HepG2 (cell line): ENCODE data around the gene CLEC3A. TPM values are rescaled to one million over a fixed set of nuclear protein-coding genes. Genes with fewer than 3 reads are reported as not detected.

Source experiments
- ATAC-seq: fragments of 200-7000 bp; cut with Tn5 transposase; 3 replicates; pipeline ENCODE4 v1.9.1; 2020; ENCODE audit warnings: mild to moderate bottlenecking, moderate library complexity
- BruUV-seq: library from RNA; stranded (reverse); fragments of 400-500 nt; replicated peaks from 2 replicates; lab custom pipeline; 2021; lab: Mats Ljungman, UMichigan
- CTCF ChIA-PET: fragments of 300-600 bp; formaldehyde crosslinking; extraction: SDS; loops from one replicate; lab custom pipeline; 2021; ENCODE audit warnings: low total read pairs, inconsistent platforms, low intra/inter-chr PET ratio; lab: Yijun Ruan, JAX
- POLR2A ChIA-PET: fragments of 350-600 bp; sonication (Branson Sonifier 250); formaldehyde crosslinking; loops from one replicate; lab custom pipeline; 2020; ENCODE audit warnings: antibody characterized with exemption, inconsistent platforms; lab: Yijun Ruan, JAX
- DNase-seq: peaks from one replicate; pipeline ENCODE4 v3.0.0-alpha.2; 2015; ENCODE audit warnings: low spot score
- FAIRE-seq: peaks from 3 replicates; lab custom pipeline; 2011; peaks lifted over from hg19 to GRCh38; lab: Jason Lieb, UNC
- H2AFZ ChIP-seq: one replicate; pipeline ENCODE4 v1.6.1; 2011; ENCODE audit warnings: low read length, inconsistent platforms
- H3K27ac ChIP-seq: fragments of 300-600 bp; 3 replicates; pipeline ENCODE4 v1.8.0; 2011; ENCODE audit warnings: mixed run types, mild to moderate bottlenecking, mixed read lengths, low read length, inconsistent platforms; ENCODE audit not compliant: insufficient read depth; ENCODE audit errors: extremely low read length
- H3K27me3 ChIP-seq, 2 experiments: fragments of 200-600 bp in 1 of 2; 2 replicates in 1 of 2; 3 replicates in 1 of 2; pipeline versions ENCODE4 v1.6.0 to v1.8.0; 2011; ENCODE audit warnings: low read length in 2 of 2, mild to moderate bottlenecking in 2 of 2, moderate library complexity in 2 of 2, inconsistent platforms in 1 of 2; ENCODE audit not compliant: insufficient read depth in 2 of 2, control insufficient read depth in 1 of 2
- H3K36me3 ChIP-seq, 2 experiments: fragments of 200-600 bp in 1 of 2; replicated peaks in 1 of 2; 2 replicates in 1 of 2; 3 replicates in 1 of 2; pipeline versions ENCODE4 v1.5.1 to v1.8.0; 2011; ENCODE audit warnings: low read length in 2 of 2, inconsistent platforms in 1 of 2; ENCODE audit not compliant: insufficient read depth in 2 of 2, control insufficient read depth in 1 of 2
- H3K4me1 ChIP-seq: 2 replicates; pipeline ENCODE4 v1.5.1; 2012; ENCODE audit warnings: low read length, inconsistent platforms; ENCODE audit not compliant: insufficient read depth
- H3K4me2 ChIP-seq: 2 replicates; pipeline ENCODE4 v1.6.0; 2011; ENCODE audit warnings: low read depth, low read length, inconsistent platforms
- H3K4me3 ChIP-seq, 3 experiments: fragments of 200-600 bp in 1 of 3; sonication (generic), shearing (Covaris generic) in 1 of 3; replicated peaks in 1 of 3; 2 replicates each; pipeline ENCODE4 v1.5.1; 2011 to 2016; ENCODE audit warnings: low read length in 3 of 3, inconsistent platforms in 2 of 3, low read depth in 2 of 3, mild to moderate bottlenecking in 2 of 3, control low read depth in 1 of 3, mixed read lengths in 1 of 3; ENCODE audit not compliant: insufficient read depth in 1 of 3
- H3K79me2 ChIP-seq: one replicate; pipeline ENCODE4 v1.6.1; 2011; ENCODE audit warnings: low read length, inconsistent platforms; ENCODE audit not compliant: insufficient read depth
- H3K9ac ChIP-seq: 2 replicates; pipeline ENCODE4 v1.6.0; 2011; ENCODE audit warnings: mild to moderate bottlenecking, low read depth, low read length, inconsistent platforms; ENCODE audit not compliant: insufficient read depth
- H3K9me3 ChIP-seq: 2 replicates; pipeline ENCODE4 v1.5.1; 2012; ENCODE audit warnings: mild to moderate bottlenecking, low read length
- H4K20me1 ChIP-seq: 2 replicates; pipeline ENCODE4 v1.6.0; 2011; ENCODE audit warnings: inconsistent platforms, mild to moderate bottlenecking, low read length, moderate library complexity; ENCODE audit not compliant: insufficient read depth
- FLYWCH1 ChIP-seq: sonication (generic); formaldehyde crosslinking; IDR thresholded peaks from 2 replicates; pipeline ENCODE4 v1.8.1; 2023; ENCODE audit warnings: mild to moderate bottlenecking, missing genetic modification reagents
- GMEB2 ChIP-seq: IDR thresholded peaks from 2 replicates; pipeline ENCODE4 v1.6.1; 2016; ENCODE audit warnings: missing biosample characterization, missing genetic modification reagents, low read depth
- MEIS1 ChIP-seq: sonication (generic); formaldehyde crosslinking; IDR thresholded peaks from 2 replicates; pipeline ENCODE4 v1.9.0; 2021; ENCODE audit warnings: mild to moderate bottlenecking, missing genetic modification reagents, moderate library complexity, borderline replicate concordance
- RFX3 ChIP-seq: IDR thresholded peaks from 2 replicates; pipeline ENCODE4 v1.6.1; 2016; ENCODE audit warnings: missing biosample characterization, missing genetic modification reagents
- SETDB1 ChIP-seq: sonication (generic); formaldehyde crosslinking; IDR thresholded peaks from 2 replicates; pipeline ENCODE4 v1.5.1; 2020; ENCODE audit warnings: missing genetic modification reagents, mild to moderate bottlenecking, borderline replicate concordance
- SRSF1 ChIP-seq: fragments of 200-400 bp; formaldehyde crosslinking; optimal IDR thresholded peaks from 2 replicates; pipeline ENCODE3; 2017; ENCODE audit warnings: mild to moderate bottlenecking, low read depth, low read length, moderate library complexity
- ZFP91 ChIP-seq: sonication (generic); formaldehyde crosslinking; IDR thresholded peaks from 2 replicates; pipeline ENCODE4 v1.9.0; 2022; ENCODE audit warnings: missing genetic modification reagents, mild to moderate bottlenecking, borderline replicate concordance
- ZNF124 ChIP-seq: sonication (generic); formaldehyde crosslinking; IDR thresholded peaks from 2 replicates; pipeline ENCODE4 v1.4.0; 2020; ENCODE audit warnings: missing genetic modification reagents
- ZNF510 ChIP-seq: sonication (generic); formaldehyde crosslinking; IDR thresholded peaks from 2 replicates; pipeline ENCODE4 v1.4.0; 2020; ENCODE audit warnings: low read depth, mild to moderate bottlenecking, missing genetic modification reagents
- ZNF660 ChIP-seq: sonication (generic); formaldehyde crosslinking; IDR thresholded peaks from 2 replicates; pipeline ENCODE4 v1.5.1; 2020; ENCODE audit warnings: mild to moderate bottlenecking, low read depth, missing genetic modification reagents, borderline replicate concordance
- ZNF878 ChIP-seq: sonication (generic); formaldehyde crosslinking; IDR thresholded peaks from 2 replicates; pipeline ENCODE4 v1.8.1; 2023; ENCODE audit warnings: mild to moderate bottlenecking, missing genetic modification reagents, moderate library complexity
- whole genome bisulfite sequencing: methylation state at CpG from one replicate; pipeline ENCODE4 v1.1.6; 2017; ENCODE audit warnings: low lambda C conversion rate; 5-methylcytosine and 5-hydroxymethylcytosine counted together
- in situ Hi-C: cut with HindIII; loops from 2 replicates; pipeline ENCODE4 v1.10.0; 2017; ENCODE audit warnings: low pct_unique_long_range_greater_than_20kb; ENCODE audit not compliant: extremely low pct_ligation_motif_present
- intact Hi-C: fragments of 100-400 bp; cut with micrococcal nuclease; formaldehyde crosslinking; loops from one replicate; pipeline ENCODE4 v1.10.0; 2022; ENCODE audit not compliant: unreplicated experiment
- polyA plus RNA-seq, 8 experiments: library from polyadenylated mRNA; depleted of rRNA in 3 of 8; stranded (reverse) in 7 of 8; unstranded in 1 of 8; fragments of >200 nt; fragmentation: Illumina TruSeq in 4 of 8; extraction: Trizol in 4 of 8; gene quantifications; 2 replicates each; pipeline versions ENCODE4 v1.2.1 to v1.2.3, GENCODE V29; 2011 to 2016; ENCODE audit warnings: low read depth in 4 of 8, missing spikeins in 1 of 8, mixed read lengths in 1 of 8; ENCODE audit not compliant: insufficient read depth in 1 of 8
- total RNA-seq, 5 experiments: library from RNA; depleted of rRNA; stranded (reverse); fragments of >200 nt; fragmentation: Illumina TruSeq; extraction: Trizol; gene quantifications; 2 replicates each; pipeline ENCODE4 v1.2.3, GENCODE V29; 2016; ENCODE audit warnings: low read depth in 1 of 5
- TF ChIP-seq, protein P1 (sequence below): sonication (generic); formaldehyde crosslinking; IDR thresholded peaks from 2 replicates; pipeline ENCODE4 v1.8.1; 2023; ENCODE audit warnings: missing genetic modification reagents, inconsistent platforms, borderline replicate concordance
- TF ChIP-seq, protein P2 (sequence below): sonication (generic); formaldehyde crosslinking; IDR thresholded peaks from 2 replicates; pipeline ENCODE4 v1.8.0; 2022; ENCODE audit warnings: low read depth, missing genetic modification reagents

CLEC3A gene
- total and polyA plus RNA-seq, 2 of the 13 experiments (the other 11 are each of a cell fraction or from before 2014, with no cell fraction given) = not detected

DNA sequence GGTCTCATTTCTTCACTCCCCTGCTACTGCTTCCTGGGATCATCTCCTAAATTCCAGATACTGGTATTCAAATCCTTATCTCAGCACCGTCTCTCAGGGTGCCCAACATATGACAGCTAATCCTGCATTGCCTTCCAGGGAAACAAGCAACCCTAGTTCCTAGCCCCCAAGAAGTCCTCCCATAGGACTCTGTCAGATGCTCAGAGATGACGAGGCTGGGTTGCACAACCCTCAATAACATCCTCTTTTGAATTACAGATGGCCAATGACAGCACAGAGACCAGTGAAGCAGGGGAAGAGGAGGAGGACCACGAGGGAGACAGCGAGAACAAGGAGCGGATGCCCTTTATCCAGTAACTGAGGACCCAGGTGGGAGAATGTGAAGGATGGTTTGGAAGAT, 45.0 kb upstream of the CLEC3A start:
- H3K4me2 ChIP-seq = no peak overlapping the region
- H3K4me1 ChIP-seq = no peaks in the 10 kb centered on the region
- intact Hi-C loops = no loop called here
- WGBS = 9% methylated on average over 5 of the region's 5 CpGs
- H3K4me3 ChIP-seq = no peak overlapping the region
- BruUV-seq = no TSS peak
- H3K9me3 ChIP-seq = no peaks in the 10 kb centered on the region
- no peaks in the 10 kb centered on the region for H4K20me1 ChIP-seq
- FAIRE-seq (no peak), DNase-seq (no peak), ATAC-seq (no peak)
- no peak overlapping the region for H3K27ac ChIP-seq
- no peaks in the 10 kb centered on the region for H3K79me2 ChIP-seq
- in situ Hi-C loops = no loop called here
- no peak overlapping the region for H2AFZ ChIP-seq
- peaks cover 0 to 16% of the 10 kb centered on the region in 2 experiments; a peak in 2 of 5 replicates for H3K27me3 ChIP-seq
- ChIA-PET CTCF (no interaction called here), POLR2A (no interaction called here)
- H3K36me3 ChIP-seq = no peaks in the 10 kb centered on the region
- TF ChIP-seq ZFP91 (CRISPR knock-in tag) (no peak), FLYWCH1 (CRISPR knock-in tag) (no peak), ZNF124 (CRISPR knock-in tag) (no peak), SETDB1 (CRISPR knock-in tag) (no peak)
- TF ChIP-seq, protein P1, sequence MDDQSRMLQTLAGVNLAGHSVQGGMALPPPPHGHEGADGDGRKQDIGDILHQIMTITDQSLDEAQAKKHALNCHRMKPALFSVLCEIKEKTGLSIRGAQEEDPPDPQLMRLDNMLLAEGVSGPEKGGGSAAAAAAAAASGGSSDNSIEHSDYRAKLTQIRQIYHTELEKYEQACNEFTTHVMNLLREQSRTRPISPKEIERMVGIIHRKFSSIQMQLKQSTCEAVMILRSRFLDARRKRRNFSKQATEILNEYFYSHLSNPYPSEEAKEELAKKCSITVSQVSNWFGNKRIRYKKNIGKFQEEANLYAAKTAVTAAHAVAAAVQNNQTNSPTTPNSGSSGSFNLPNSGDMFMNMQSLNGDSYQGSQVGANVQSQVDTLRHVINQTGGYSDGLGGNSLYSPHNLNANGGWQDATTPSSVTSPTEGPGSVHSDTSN (CRISPR knock-in tag) = no peak
- no peak overlapping the region for H3K9ac ChIP-seq

DNA sequence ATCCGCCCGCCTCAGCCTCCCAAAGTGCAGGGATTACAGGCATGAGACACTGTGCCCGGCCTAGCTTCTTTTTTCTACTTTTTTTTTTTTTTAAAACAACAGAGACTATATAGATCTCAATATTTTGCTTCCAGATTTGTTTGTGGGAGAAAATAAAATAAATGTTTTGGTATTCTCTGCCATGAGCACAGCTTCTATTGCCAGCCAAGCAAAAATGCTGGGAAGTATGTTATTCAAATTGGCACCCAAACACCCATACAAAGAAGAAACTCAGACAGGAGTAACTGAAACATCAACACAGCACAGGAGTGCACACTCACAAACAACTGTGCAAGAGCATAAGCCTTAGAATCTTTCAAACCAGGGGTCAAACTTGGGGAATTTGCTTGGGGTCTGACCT, 37.2 kb upstream of the CLEC3A start:
- Histone ChIP-seq H2AFZ (no peak overlapping the region), H3K36me3 (no peaks in the 10 kb centered on the region), H4K20me1 (no peaks in the 10 kb centered on the region), H3K27me3 (peaks cover 0 to 14% of the 10 kb centered on the region in 2 experiments; a peak in 2 of 5 replicates), H3K27ac (no peak overlapping the region), H3K4me1 (no peaks in the 10 kb centered on the region), H3K9me3 (no peaks in the 10 kb centered on the region), H3K4me3 (no peak overlapping the region), H3K9ac (no peak overlapping the region), H3K4me2 (no peak overlapping the region), H3K79me2 (no peaks in the 10 kb centered on the region)
- POLR2A ChIA-PET = no interaction called here
- DNase-seq (no peak), ATAC-seq (no peak), FAIRE-seq (no peak)
- BruUV-seq = no TSS peak
- CTCF ChIA-PET = no interaction called here
- in situ Hi-C loops (no loop called here), intact Hi-C loops (no loop called here)
- WGBS = 3% methylated on average over 3 of the region's 3 CpGs
- no peak for TF ChIP-seq MEIS1 (CRISPR knock-in tag)
- TF ChIP-seq RFX3 (CRISPR knock-in tag) = no peak
- no peak for TF ChIP-seq ZNF510 (CRISPR knock-in tag)
- no peak for TF ChIP-seq ZNF878
- TF ChIP-seq, protein P2, sequence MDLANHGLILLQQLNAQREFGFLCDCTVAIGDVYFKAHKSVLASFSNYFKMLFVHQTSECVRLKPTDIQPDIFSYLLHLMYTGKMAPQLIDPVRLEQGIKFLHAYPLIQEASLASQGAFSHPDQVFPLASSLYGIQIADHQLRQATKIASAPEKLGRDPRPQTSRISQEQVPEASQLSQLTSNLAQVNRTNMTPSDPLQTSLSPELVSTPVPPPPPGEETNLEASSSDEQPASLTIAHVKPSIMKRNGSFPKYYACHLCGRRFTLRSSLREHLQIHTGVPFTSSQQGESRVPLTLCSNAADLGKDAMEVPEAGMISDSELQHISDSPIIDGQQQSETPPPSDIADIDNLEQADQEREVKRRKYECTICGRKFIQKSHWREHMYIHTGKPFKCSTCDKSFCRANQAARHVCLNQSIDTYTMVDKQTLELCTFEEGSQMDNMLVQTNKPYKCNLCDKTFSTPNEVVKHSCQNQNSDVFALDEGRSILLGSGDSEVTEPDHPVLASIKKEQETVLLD (CRISPR knock-in tag) = no peak
- TF ChIP-seq SRSF1 = no peak
- TF ChIP-seq ZNF660 (CRISPR knock-in tag) = no peak
- TF ChIP-seq GMEB2 (CRISPR knock-in tag) = no peak
